GM12878 (cell line): Measurements from ENCODE around the gene TIMM21. TPM values are rescaled to one million over a fixed set of nuclear protein-coding genes. Genes with fewer than 3 reads are reported as not detected.

Source experiments
- ATF2 ChIP-seq: IDR thresholded peaks from 2 replicates; pipeline ENCODE4 v1.6.1; 2012; ENCODE audit warnings: low read length, inconsistent platforms
- CEBPZ ChIP-seq: fragments of 150-350 bp; IDR thresholded peaks from 2 replicates; pipeline ENCODE4 v1.6.1; 2016; ENCODE audit warnings: low read depth, low read length
- CUX1 ChIP-seq: IDR thresholded peaks from 2 replicates; pipeline ENCODE4 v1.6.1; 2012; ENCODE audit warnings: improper control_type of control experiment, low read depth, low read length; ENCODE audit not compliant: insufficient replicate concordance
- EZH2 ChIP-seq: IDR thresholded peaks from 2 replicates; pipeline ENCODE4 v1.6.1; 2012; ENCODE audit warnings: low read depth, mild to moderate bottlenecking, control low read depth, inconsistent platforms, low read length, borderline replicate concordance; ENCODE audit not compliant: control insufficient read depth
- FOXK2 ChIP-seq: fragments of 450-650 bp; IDR thresholded peaks from 2 replicates; pipeline ENCODE4 v1.6.1; 2017; ENCODE audit warnings: mild to moderate bottlenecking, moderate library complexity
- MXI1 ChIP-seq: fragments of 150-350 bp; IDR thresholded peaks from 2 replicates; pipeline ENCODE4 v1.6.1; 2011; ENCODE audit warnings: low read depth, mild to moderate bottlenecking, inconsistent platforms, low read length, improper control_type of control experiment
- PBX3 ChIP-seq: IDR thresholded peaks from 2 replicates; pipeline ENCODE4 v1.6.1; 2011; ENCODE audit warnings: mild to moderate bottlenecking, low read depth, low read length, moderate library complexity; ENCODE audit not compliant: insufficient replicate concordance
- RAD21 ChIP-seq: IDR thresholded peaks from 2 replicates; pipeline ENCODE4 v1.6.1; 2011; ENCODE audit warnings: mild to moderate bottlenecking, low read depth, low read length, moderate library complexity; ENCODE audit not compliant: insufficient read depth
- TCF12 ChIP-seq: IDR thresholded peaks from 2 replicates; pipeline ENCODE4 v1.6.1; 2011; ENCODE audit warnings: low read depth, mild to moderate bottlenecking, low read length
- YBX1 ChIP-seq: fragments of 450-650 bp; IDR thresholded peaks from 2 replicates; pipeline ENCODE4 v1.6.1; 2016; ENCODE audit warnings: antibody characterized with exemption
- ZBTB11 ChIP-seq: fragments of 450-650 bp; formaldehyde crosslinking; IDR thresholded peaks from 2 replicates; pipeline ENCODE4 v1.5.0; 2022; ENCODE audit warnings: mild to moderate bottlenecking, missing genetic modification characterization
- ZZZ3 ChIP-seq: IDR thresholded peaks from 2 replicates; pipeline ENCODE4 v1.6.1; 2011; ENCODE audit warnings: low read depth; ENCODE audit not compliant: control insufficient read depth, insufficient read length
- polyA plus RNA-seq, 11 experiments: library from polyadenylated mRNA; depleted of rRNA in 4 of 11; unstranded in 6 of 11; stranded (reverse) in 5 of 11; fragments of >200 nt; fragmentation: Nextera tagmentation in 4 of 11; fragmentation: Illumina TruSeq in 1 of 11; extraction: Ambion mirVana in 4 of 11; extraction: Trizol in 1 of 11; gene quantifications; 1 replicate in 1 of 11; 2 replicates in 10 of 11; pipeline versions ENCODE4 v1.2.1 to v1.2.3, GENCODE V29; 2011 to 2016; ENCODE audit warnings: inconsistent platforms in 2 of 11, missing spikeins in 2 of 11, low read depth in 1 of 11
- total RNA-seq, 4 experiments: library from RNA; depleted of rRNA in 3 of 4; stranded (reverse); fragments of >200 nt in 3 of 4; fragmentation: Illumina TruSeq in 1 of 4; extraction: Trizol in 1 of 4; gene quantifications; 2 replicates each; pipeline versions ENCODE4 v1.2.1 to v1.2.3, GENCODE V29; 2013 to 2021

TIMM21 gene
- total and polyA plus RNA-seq, 10 of the 15 experiments (the other 5 are each of a cell fraction or from before 2014, with no cell fraction given), result 39.5 to 203 (median 83.4) TPM

GRCh38 chr18:74147779-74148542 is at the start of gene TIMM21, which contains the start of gene FBXO15 (continued):
- TF ChIP-seq ATF2 (no peak), TCF12 (peak; percentile 49; the same call in 1 of the 2 replicates), PBX3 (no peak), CUX1 (no peak), ZZZ3 (no peak), CEBPZ (no peak; the same call in 1 of the 2 replicates), MXI1 (peak; percentile 80), ZBTB11 (CRISPR knock-in tag) (no peak), RAD21 (no peak), FOXK2 (no peak; the same call in 1 of the 2 replicates), EZH2 (no peak), YBX1 (no peak)
